Measurements from ENCODE around the gene ZNF235.
"Not testable (repeated sequence)": the region's sequence is repeated elsewhere in the genome, so short reads cannot be mapped to it uniquely, and the experiment has no call there.

The ZNF235 gene

DNA sequence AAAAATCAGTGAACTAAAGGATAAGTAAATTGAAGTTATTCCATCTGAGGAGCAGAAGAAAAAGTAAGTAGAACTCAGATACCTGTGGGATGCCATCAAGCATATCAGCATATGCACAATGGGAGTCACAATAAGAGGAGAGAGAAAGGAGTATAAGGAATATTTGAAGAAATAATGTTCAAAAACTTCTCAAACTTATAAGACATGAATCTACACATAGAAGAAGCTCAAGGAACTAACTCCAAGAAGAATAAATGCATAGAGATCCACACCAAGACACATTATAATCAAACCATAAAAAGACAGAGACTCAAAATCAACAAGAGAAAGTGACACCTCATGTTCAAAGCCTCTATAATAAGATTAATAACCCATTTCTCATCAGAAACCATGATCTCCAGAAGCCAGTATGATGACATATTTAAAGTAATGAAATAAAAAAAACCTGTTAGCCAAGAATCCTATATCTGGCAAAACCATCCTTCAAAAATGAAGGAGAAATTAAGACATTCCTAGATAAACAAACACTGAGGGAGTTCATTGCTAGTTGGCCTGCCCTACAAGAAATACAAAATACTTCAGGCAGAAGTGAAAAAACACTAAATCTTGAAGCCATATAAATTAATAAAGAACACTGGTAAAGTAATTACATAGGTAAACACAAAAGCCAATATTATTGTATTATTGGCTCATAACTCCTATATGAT is 49.0 kb downstream of the ZNF235 start:
- DNase-seq (ENCODE audit: low spot score): no peak

DNA sequence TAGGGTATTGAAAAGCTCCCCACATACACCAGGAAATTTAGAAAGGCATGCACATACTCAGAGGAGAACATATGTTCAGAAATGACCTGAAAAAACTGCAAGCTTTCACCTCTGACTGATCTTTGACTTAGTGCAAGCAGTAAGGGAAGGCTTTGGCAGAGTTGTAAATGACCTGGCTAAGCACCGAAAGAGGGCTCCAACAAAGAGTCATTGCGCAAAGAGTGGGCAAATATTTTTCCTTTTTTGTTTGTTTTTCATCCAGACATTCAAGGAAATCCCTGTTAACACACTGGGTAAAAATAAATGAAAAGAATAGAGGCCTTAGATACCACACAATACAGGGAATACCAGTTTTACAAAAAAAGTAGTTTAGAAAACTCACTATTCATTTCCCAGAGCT is 50.3 kb downstream of the ZNF235 start:
- DNase-seq (ENCODE audit: low spot score): no peak

DNA sequence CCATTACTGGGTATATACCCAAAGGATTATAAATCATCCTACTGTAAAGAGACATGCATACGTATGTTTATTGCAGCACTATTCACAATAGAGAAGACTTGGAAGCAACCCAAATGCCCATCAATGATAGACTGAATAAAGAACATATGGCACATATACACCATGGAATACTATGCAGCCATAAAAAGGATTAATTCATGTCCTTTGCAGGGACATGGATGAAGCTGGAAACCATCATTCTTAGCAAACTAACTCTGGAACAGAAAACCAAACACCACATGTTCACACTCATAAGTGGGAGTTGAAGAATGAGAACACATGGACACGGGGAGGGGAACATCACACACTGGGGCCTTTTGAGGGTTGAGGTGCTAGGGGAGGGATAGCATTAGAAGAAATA is 51.4 kb downstream of the ZNF235 start:
- DNase-seq (ENCODE audit: low spot score): not testable (repeated sequence)

DNA sequence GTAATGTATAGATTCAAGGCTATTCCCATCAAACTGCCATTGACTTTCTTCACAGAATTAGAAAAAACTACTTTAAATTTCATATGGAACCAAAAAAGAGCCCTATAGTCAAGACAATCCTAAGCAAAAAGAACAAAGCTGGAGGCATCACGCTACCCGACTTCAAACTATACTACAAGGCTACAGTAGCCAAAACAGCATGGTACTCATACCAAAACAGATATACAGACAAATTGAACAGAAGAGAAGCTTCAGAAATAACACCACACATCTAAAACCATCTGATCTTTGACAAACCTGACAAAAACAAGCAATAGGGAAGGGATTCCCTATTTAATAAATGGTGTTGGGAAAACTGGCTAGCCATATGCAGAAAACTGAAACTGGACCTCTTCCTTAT is 52.5 kb downstream of the ZNF235 start:
- not testable (repeated sequence) for DNase-seq (ENCODE audit: low spot score)

DNA sequence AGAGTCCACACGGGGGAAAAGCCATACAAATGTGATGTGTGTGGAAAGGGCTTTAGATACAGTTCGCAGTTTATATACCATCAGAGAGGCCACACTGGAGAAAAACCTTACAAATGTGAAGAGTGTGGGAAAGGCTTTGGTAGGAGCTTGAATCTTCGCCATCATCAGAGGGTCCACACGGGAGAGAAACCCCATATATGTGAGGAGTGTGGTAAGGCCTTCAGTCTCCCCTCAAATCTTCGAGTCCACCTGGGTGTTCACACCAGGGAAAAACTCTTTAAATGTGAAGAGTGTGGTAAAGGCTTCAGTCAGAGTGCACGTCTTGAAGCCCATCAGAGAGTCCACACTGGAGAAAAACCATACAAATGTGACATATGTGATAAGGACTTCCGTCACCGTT is 68.4 kb downstream of the ZNF235 start:
- DNase-seq (ENCODE audit: low spot score): no peak

Measured in putamen (tissue), 1 donor.